GM12872 (cell line): ENCODE data around the gene RABEPK.

Source experiments
- CTCF ChIP-seq: IDR thresholded peaks from 3 replicates; pipeline ENCODE4 v1.5.1; 2011; ENCODE audit warnings: low read depth, mild to moderate bottlenecking, low read length, moderate library complexity; ENCODE audit not compliant: insufficient read depth

The RABEPK gene

GRCh38 chr9:125233678-125234077 is 33.3 kb downstream of the RABEPK start:
- no peak for TF ChIP-seq CTCF

GRCh38 chr9:125235804-125236519 is 35.6 kb downstream of the RABEPK start:
- no peak for TF ChIP-seq CTCF

DNA sequence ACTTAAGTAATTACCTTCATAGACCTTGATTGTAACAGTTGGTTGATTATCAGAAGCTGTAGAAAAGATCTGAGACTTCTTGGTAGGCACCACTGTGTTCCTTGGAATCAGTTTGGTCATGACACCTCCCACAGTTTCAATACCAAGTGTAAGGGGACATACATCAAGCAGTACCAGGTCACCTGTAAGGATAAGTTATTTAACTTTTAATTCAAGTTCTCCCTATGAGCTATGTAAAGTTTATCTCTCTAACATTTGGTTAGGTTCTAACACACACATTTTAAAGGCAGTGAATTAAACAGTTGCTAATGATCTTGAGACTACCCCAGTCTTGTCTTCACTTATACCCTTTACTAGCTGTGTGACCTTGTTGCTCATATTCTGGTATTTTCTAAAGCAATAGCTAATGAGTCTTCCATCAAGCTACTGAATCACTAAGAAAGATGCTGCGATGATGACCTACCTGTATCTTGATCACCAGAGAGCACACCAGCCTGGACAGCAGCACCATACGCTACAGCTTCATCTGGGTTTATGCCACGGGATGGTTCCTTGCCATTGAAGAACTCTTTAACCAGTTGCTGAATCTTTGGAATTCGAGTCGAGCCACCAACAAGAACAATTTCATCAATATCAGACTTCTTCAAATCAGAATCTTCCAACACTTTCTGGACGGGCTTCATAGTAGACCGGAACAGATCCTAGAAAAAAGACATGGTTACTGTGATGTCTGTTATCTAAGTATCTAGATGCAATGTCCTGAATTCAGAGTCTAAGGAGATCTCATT is 38.0 kb downstream of the RABEPK start:
- no peak for TF ChIP-seq CTCF

- TF ChIP-seq CTCF, result no peak
Measured at GRCh38 chr9:125238915-125239446, 38.6 kb downstream of the RABEPK start.

DNA sequence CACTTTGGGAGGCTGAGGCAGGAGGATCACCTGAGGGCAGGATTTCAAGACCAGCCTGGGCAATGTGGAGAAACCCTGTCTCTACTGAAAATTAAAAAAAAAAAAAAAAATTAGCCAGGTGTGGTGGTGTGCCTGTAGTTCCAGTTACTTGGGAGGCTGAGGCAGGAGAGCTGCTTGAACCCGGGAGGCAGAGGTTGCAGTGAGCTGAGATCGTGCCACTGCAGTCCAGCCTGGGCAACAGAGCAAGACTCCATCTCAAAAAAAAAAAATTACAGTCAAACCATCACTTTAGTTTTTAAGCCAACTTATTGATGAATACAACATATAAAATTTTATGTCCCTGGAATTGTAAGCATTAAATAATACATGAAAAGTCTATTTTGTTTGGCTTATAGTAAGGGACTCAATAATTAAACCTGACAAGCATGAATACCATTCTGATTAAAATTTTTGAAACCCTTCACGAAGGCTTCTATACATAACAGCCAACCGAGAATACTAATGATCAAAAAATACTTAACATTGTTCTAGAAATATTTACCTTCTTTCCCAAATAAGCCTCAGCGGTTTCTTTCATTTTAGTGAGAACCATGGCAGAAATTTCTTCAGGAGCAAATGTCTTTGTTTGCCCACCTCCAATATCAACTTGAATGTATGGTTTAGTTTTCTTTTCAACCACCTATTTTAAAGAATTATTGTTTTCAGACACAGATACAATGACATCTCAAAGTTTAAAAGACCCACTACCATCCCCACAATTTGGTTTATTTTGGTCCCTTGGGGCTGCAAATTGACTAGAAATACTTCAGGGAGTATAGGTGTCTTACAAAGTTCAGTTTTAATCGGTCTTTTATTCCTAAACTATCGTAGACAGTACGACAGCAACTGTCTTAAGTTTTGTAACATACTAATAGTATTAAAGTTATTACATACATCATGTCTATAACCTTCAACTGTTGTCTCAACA is 39.6 kb downstream of the RABEPK start:
- no peak for TF ChIP-seq CTCF

DNA sequence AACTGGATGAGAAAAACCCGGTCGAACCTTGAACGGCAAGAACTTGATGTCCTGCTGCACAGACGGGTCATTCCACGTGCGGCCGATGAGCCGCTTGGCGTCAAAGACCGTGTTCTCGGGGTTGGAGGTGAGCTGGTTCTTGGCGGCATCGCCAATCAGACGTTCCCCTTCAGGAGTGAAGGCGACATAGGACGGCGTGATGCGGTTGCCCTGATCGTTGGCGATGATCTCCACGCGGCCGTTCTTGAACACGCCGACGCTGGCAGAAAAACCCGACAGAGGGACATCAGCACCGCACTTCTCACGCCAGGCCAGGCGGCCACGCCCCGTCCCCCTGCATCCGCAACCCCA is 40.3 kb downstream of the RABEPK start:
- TF ChIP-seq CTCF, result no peak; the same call in 2 of the 3 replicates
